HepG2 (cell line): ENCODE results near the gene PTF1A. TPM values are rescaled to one million over a fixed set of nuclear protein-coding genes. Genes with fewer than 3 reads are reported as not detected.

Experiments
- CEBPZ ChIP-seq: IDR thresholded peaks from 2 replicates; pipeline ENCODE4 v1.6.1; 2012; ENCODE audit warnings: low read length, improper control_type of control experiment
- CENPX ChIP-seq: sonication (generic); formaldehyde crosslinking; IDR thresholded peaks from 2 replicates; pipeline ENCODE4 v1.9.0; 2021; ENCODE audit warnings: mild to moderate bottlenecking, missing genetic modification reagents, moderate library complexity
- HMGXB4 ChIP-seq, 2 experiments: sonication (generic) in 1 of 2; formaldehyde crosslinking in 1 of 2; IDR thresholded peaks; 2 replicates each; pipeline versions ENCODE4 v1.4.0 to v1.6.1; 2018 to 2020; ENCODE audit warnings: missing genetic modification reagents in 2 of 2, borderline replicate concordance in 1 of 2, low read depth in 1 of 2, mild to moderate bottlenecking in 1 of 2, missing biosample characterization in 1 of 2
- IRF9 ChIP-seq: sonication (generic); formaldehyde crosslinking; IDR thresholded peaks from 2 replicates; pipeline ENCODE4 v1.8.0; 2022; ENCODE audit warnings: missing genetic modification reagents, mild to moderate bottlenecking, borderline replicate concordance
- RCOR2 ChIP-seq: IDR thresholded peaks from 2 replicates; pipeline ENCODE4 v1.6.1; 2016; ENCODE audit warnings: missing biosample characterization, missing genetic modification reagents
- SALL1 ChIP-seq: sonication (generic); formaldehyde crosslinking; IDR thresholded peaks from 2 replicates; pipeline ENCODE4 v1.8.0; 2022; ENCODE audit warnings: mild to moderate bottlenecking, missing genetic modification reagents
- TCF12 ChIP-seq, 2 experiments: fragments of 450-650 bp in 1 of 2; sonication (generic) in 1 of 2; formaldehyde crosslinking in 1 of 2; IDR thresholded peaks; 2 replicates each; pipeline versions ENCODE4 v1.6.1 to v1.8.0; 2017 to 2022; ENCODE audit warnings: antibody characterized with exemption in 1 of 2, mild to moderate bottlenecking in 1 of 2, missing genetic modification reagents in 1 of 2, moderate library complexity in 1 of 2
- THAP7 ChIP-seq: sonication (generic); formaldehyde crosslinking; IDR thresholded peaks from 2 replicates; pipeline ENCODE4 v1.8.1; 2023; ENCODE audit warnings: mild to moderate bottlenecking, missing genetic modification reagents
- USF2 ChIP-seq, 2 experiments: sonication (generic) in 1 of 2; formaldehyde crosslinking in 1 of 2; IDR thresholded peaks; 2 replicates each; pipeline versions ENCODE4 v1.5.1 to v1.6.1; 2011 to 2020; ENCODE audit warnings: borderline replicate concordance in 1 of 2, low read depth in 1 of 2, low read length in 1 of 2, mild to moderate bottlenecking in 1 of 2, missing genetic modification reagents in 1 of 2, moderate library complexity in 1 of 2
- ZBTB37 ChIP-seq: sonication (generic); formaldehyde crosslinking; IDR thresholded peaks from 2 replicates; pipeline ENCODE4 v1.4.0; 2020; ENCODE audit warnings: mild to moderate bottlenecking, missing genetic modification reagents
- ZBTB49 ChIP-seq: sonication (generic); formaldehyde crosslinking; IDR thresholded peaks from 2 replicates; pipeline ENCODE4 v1.4.0; 2020; ENCODE audit warnings: missing genetic modification reagents, borderline replicate concordance
- ZNF235 ChIP-seq: sonication (generic); formaldehyde crosslinking; IDR thresholded peaks from 2 replicates; pipeline ENCODE4 v1.8.1; 2023; ENCODE audit warnings: mild to moderate bottlenecking, missing genetic modification reagents, borderline replicate concordance
- ZNF576 ChIP-seq: sonication (generic); formaldehyde crosslinking; IDR thresholded peaks from 2 replicates; pipeline ENCODE4 v1.4.0; 2020; ENCODE audit warnings: mild to moderate bottlenecking, missing genetic modification reagents
- polyA plus RNA-seq, 8 experiments: library from polyadenylated mRNA; depleted of rRNA in 3 of 8; stranded (reverse) in 7 of 8; unstranded in 1 of 8; fragments of >200 nt; fragmentation: Illumina TruSeq in 4 of 8; extraction: Trizol in 4 of 8; gene quantifications; 2 replicates each; pipeline versions ENCODE4 v1.2.1 to v1.2.3, GENCODE V29; 2011 to 2016; ENCODE audit warnings: low read depth in 4 of 8, missing spikeins in 1 of 8, mixed read lengths in 1 of 8; ENCODE audit not compliant: insufficient read depth in 1 of 8
- total RNA-seq, 5 experiments: library from RNA; depleted of rRNA; stranded (reverse); fragments of >200 nt; fragmentation: Illumina TruSeq; extraction: Trizol; gene quantifications; 2 replicates each; pipeline ENCODE4 v1.2.3, GENCODE V29; 2016; ENCODE audit warnings: low read depth in 1 of 5

Gene PTF1A
- total and polyA plus RNA-seq, 2 of the 13 experiments (the other 11 are each of a cell fraction or from before 2014, with no cell fraction given) = not detected

GRCh38 chr10:23186697-23187096 is 5.4 kb upstream of the PTF1A start (continued):
- 0 out of 4 replicates have a peak, but pooled peaks of 1 of the 2 experiments have one; percentile 13 for TF ChIP-seq HMGXB4 (CRISPR knock-in tag; IDR thresholded peaks at IDR 0.05; ENCODE audit: borderline replicate concordance in 1 of 2, low read depth in 1 of 2)
- TF ChIP-seq ZBTB49 (CRISPR knock-in tag) = no peak
- no peak for TF ChIP-seq ZNF576 (CRISPR knock-in tag)
- TF ChIP-seq USF2 (IDR thresholded peaks at IDR 0.05; ENCODE audit: low read depth, low read length) = no peak
- no peak for TF ChIP-seq USF2 (CRISPR knock-in tag; IDR thresholded peaks at IDR 0.05; ENCODE audit: borderline replicate concordance)
- no peak for TF ChIP-seq THAP7 (CRISPR knock-in tag)
- 0 out of 2 replicates have a peak, but pooled peaks have one; percentile 32 for TF ChIP-seq RCOR2 (CRISPR knock-in tag)
- no peak for TF ChIP-seq IRF9 (CRISPR knock-in tag)
- TF ChIP-seq ZNF235 = no peak
- no peak for TF ChIP-seq CEBPZ
- no peak for TF ChIP-seq TCF12 (IDR thresholded peaks at IDR 0.05)
- peak; percentile 49; the same call in 1 of the 2 replicates for TF ChIP-seq TCF12 (CRISPR knock-in tag; IDR thresholded peaks at IDR 0.05)
- peak; percentile 50; the same call in 1 of the 2 replicates for TF ChIP-seq SALL1 (CRISPR knock-in tag)
- TF ChIP-seq CENPX (CRISPR knock-in tag) = no peak
- TF ChIP-seq ZBTB37 (CRISPR knock-in tag) = no peak
